HG02610 (cell line): ENCODE measurements around the gene SRPK1.
A peak's percentile ranks its signal among the peaks of the same experiment; 100 is the strongest.

Experiments used
- ATAC-seq: cut with Tn5 transposase; IDR thresholded peaks from one replicate; pipeline ENCODE4 v1.9.1; 2021; ENCODE audit warnings: mild to moderate bottlenecking, moderate library complexity; ENCODE audit not compliant: unreplicated experiment

SRPK1 gene

GRCh38 chr6:35903679-35904078 is 17.2 kb downstream of the SRPK1 start:
- no peak for ATAC-seq

GRCh38 chr6:35900448-35900847 is 20.4 kb downstream of the SRPK1 start:
- no peak for ATAC-seq

- ATAC-seq = no peak
Measured at GRCh38 chr6:35898003-35898402, 22.9 kb downstream of the SRPK1 start.

- ATAC-seq = no peak
Measured at GRCh38 chr6:35897486-35897885, 23.4 kb downstream of the SRPK1 start.

- no peak for ATAC-seq
Measured at GRCh38 chr6:35897036-35897435, 23.9 kb downstream of the SRPK1 start.

- no peak for ATAC-seq
Measured at GRCh38 chr6:35896228-35896627, 24.7 kb downstream of the SRPK1 start.

- no peak for ATAC-seq
Measured at GRCh38 chr6:35895560-35895959, 25.3 kb downstream of the SRPK1 start.

GRCh38 chr6:35894776-35895175 is 26.1 kb downstream of the SRPK1 start:
- no peak for ATAC-seq

- ATAC-seq = peak; percentile 61
Measured at GRCh38 chr6:35893246-35893645, 27.7 kb downstream of the SRPK1 start.

- no peak for ATAC-seq
Measured at GRCh38 chr6:35892482-35892881, 28.4 kb downstream of the SRPK1 start.

GRCh38 chr6:35879151-35879550 is 41.7 kb downstream of the SRPK1 start:
- ATAC-seq = no peak

GRCh38 chr6:35876902-35877301 is 44.0 kb downstream of the SRPK1 start:
- no peak for ATAC-seq

GRCh38 chr6:35874730-35875129 is 46.2 kb downstream of the SRPK1 start:
- ATAC-seq = no peak

GRCh38 chr6:35859367-35859766 is 61.5 kb downstream of the SRPK1 start:
- no peak for ATAC-seq

- no peak for ATAC-seq
Measured at GRCh38 chr6:35857853-35858252, 63.0 kb downstream of the SRPK1 start.

GRCh38 chr6:35856250-35856649 is 64.6 kb downstream of the SRPK1 start:
- ATAC-seq = no peak

GRCh38 chr6:35852994-35853393 is 67.9 kb downstream of the SRPK1 start:
- no peak for ATAC-seq

GRCh38 chr6:35850208-35850607 is 70.7 kb downstream of the SRPK1 start:
- ATAC-seq = no peak

- ATAC-seq = no peak
Measured at GRCh38 chr6:35844290-35844689, 76.6 kb downstream of the SRPK1 start.

- ATAC-seq = no peak
Measured at GRCh38 chr6:35842381-35842780, 78.5 kb downstream of the SRPK1 start.

- no peak for ATAC-seq
Measured at GRCh38 chr6:35839019-35839418, 81.9 kb downstream of the SRPK1 start.

GRCh38 chr6:35833536-35833935 is 87.4 kb downstream of the SRPK1 start:
- no peak for ATAC-seq

- no peak for ATAC-seq
Measured at GRCh38 chr6:35831257-35832007, 89.5 kb downstream of the SRPK1 start.
